Progenitor cell of endocrine pancreas (in vitro differentiated cells): ENCODE results near the gene NCOA1. TPM values are rescaled to one million over a fixed set of nuclear protein-coding genes. Genes with fewer than 3 reads are reported as not detected.

Source experiments
- DNase-seq: peaks from one replicate; pipeline ENCODE4 v3.0.0; 2021; ENCODE audit warnings: low spot score; ENCODE audit not compliant: unreplicated experiment
- H3K27ac Mint-ChIP-seq: 2 replicates; pipeline ENCODE4 v1.8.0; 2021; ENCODE audit warnings: mild to moderate bottlenecking, moderate library complexity, mixed read lengths
- H3K27me3 Mint-ChIP-seq: 2 replicates; pipeline ENCODE4 v1.8.0; 2021; ENCODE audit warnings: mixed read lengths
- H3K36me3 Mint-ChIP-seq: 2 replicates; pipeline ENCODE4 v1.8.0; 2022; ENCODE audit warnings: mixed read lengths; ENCODE audit not compliant: insufficient read depth
- H3K4me1 Mint-ChIP-seq: 2 replicates; pipeline ENCODE4 v1.8.0; 2021; ENCODE audit warnings: low read depth, mixed read lengths
- H3K4me3 Mint-ChIP-seq: 2 replicates; pipeline ENCODE4 v1.8.0; 2021; ENCODE audit warnings: low read depth, mild to moderate bottlenecking, moderate library complexity, mixed read lengths
- H3K9me3 Mint-ChIP-seq: 2 replicates; pipeline ENCODE4 v1.8.0; 2021; ENCODE audit warnings: low read depth, mixed read lengths
- total RNA-seq: library from RNA; stranded (reverse); gene quantifications from 2 replicates; pipeline ENCODE4 v1.2.1, GENCODE V29; 2021
- TF ChIP-seq, protein P1 (sequence below): fragments of 200-600 bp; sonication (generic); IDR thresholded peaks from one replicate; pipeline ENCODE4 v1.5.0; 2021; ENCODE audit warnings: antibody characterized with exemption, mild to moderate bottlenecking; ENCODE audit not compliant: unreplicated experiment

The NCOA1 gene
- total RNA-seq, 1 donor from 2014 or later: 32.3 TPM

DNA sequence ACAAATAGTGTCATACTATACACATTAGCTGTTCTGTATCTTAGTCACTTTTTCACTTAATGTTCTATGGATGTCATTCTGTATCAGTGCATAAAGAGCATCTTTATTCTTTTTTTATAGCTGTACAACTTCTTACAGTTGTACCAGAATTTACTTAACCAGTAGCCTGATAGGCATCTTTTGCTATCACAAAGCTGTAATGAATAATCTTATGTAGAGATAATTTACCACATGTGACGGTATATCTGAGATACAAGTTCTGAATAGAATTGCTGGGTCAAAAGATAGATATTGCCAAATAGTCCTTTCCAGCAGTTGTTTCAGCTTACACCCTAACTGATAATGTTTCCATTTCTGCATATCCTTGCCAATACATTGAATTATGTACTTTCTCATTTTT, 232.1 kb downstream of the NCOA1 start:
- no peaks in the 10 kb centered on the region for H3K27me3 Mint-ChIP-seq
- H3K36me3 Mint-ChIP-seq: peaks cover 4% of the 10 kb centered on the region
- TF ChIP-seq, protein P1, sequence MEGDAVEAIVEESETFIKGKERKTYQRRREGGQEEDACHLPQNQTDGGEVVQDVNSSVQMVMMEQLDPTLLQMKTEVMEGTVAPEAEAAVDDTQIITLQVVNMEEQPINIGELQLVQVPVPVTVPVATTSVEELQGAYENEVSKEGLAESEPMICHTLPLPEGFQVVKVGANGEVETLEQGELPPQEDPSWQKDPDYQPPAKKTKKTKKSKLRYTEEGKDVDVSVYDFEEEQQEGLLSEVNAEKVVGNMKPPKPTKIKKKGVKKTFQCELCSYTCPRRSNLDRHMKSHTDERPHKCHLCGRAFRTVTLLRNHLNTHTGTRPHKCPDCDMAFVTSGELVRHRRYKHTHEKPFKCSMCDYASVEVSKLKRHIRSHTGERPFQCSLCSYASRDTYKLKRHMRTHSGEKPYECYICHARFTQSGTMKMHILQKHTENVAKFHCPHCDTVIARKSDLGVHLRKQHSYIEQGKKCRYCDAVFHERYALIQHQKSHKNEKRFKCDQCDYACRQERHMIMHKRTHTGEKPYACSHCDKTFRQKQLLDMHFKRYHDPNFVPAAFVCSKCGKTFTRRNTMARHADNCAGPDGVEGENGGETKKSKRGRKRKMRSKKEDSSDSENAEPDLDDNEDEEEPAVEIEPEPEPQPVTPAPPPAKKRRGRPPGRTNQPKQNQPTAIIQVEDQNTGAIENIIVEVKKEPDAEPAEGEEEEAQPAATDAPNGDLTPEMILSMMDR: no peak
- no peak overlapping the region for H3K27ac Mint-ChIP-seq
- H3K4me1 Mint-ChIP-seq: peaks cover 2% of the 10 kb centered on the region
- H3K4me3 Mint-ChIP-seq: no peak overlapping the region
- no peaks in the 10 kb centered on the region for H3K9me3 Mint-ChIP-seq
- no peak for DNase-seq

DNA sequence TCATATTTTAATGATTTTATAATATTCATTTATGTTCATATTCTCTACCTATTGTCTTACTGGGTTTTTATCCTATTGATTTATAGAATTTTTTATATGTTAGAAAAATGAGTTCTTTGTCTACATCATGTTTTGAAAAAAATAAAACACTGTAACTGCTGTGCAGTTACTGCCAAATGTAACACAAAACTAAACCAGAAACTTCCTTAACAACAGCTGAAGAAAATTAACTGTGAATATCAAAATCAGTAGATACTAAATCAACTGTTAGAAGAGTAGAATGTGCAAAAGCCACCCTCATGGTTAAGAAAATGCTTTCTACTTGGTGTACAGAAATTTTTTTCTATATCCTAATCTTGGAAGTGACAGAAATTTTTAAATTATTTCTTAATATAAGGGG, 232.6 kb downstream of the NCOA1 start:
- no peak for DNase-seq

DNA sequence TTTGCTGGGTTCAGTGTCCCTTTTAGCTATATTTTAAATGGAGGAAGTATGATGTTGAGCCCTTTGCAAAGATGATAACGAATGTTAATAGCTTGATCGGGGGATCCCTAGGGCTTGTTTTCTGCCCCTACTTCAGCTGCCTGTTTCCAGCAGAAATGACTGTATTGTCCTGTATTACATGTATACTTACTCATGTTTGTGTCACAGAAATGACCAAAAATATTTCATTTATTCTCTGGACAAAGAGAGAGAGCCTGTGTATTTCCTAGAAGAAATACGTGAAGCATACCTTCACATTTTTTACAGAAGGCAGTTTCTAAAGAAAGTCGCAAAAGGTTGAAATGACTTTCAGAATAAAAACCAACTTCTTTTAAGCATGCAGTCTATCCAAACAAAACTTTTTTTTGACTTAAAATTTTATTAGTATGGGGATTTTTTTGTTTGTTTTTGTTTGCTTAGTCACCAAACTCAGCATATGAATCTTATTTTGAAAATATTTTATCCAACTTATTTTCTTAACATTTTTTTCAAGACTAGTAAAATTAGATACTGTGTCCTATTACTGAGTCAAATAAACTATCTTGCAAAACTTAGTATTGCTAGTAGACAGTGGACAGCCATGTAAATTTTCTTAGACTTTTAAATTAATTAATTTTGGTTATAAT, 233.2 kb downstream of the NCOA1 start:
- Mint-ChIP-seq H3K36me3 (peaks cover 5% of the 10 kb centered on the region), H3K27ac (no peak overlapping the region), H3K27me3 (no peaks in the 10 kb centered on the region), H3K9me3 (no peaks in the 10 kb centered on the region), H3K4me3 (no peak overlapping the region), H3K4me1 (peaks cover 2% of the 10 kb centered on the region)
- DNase-seq: no peak
- TF ChIP-seq, protein P1: no peak

More for the DNA sequence above, 232.6 kb downstream of the NCOA1 start:
- H3K27me3 Mint-ChIP-seq: no peaks in the 10 kb centered on the region
- H3K27ac Mint-ChIP-seq: no peak overlapping the region
- no peaks in the 10 kb centered on the region for H3K9me3 Mint-ChIP-seq
- H3K4me1 Mint-ChIP-seq: peaks cover 2% of the 10 kb centered on the region
- TF ChIP-seq, protein P1: no peak
- H3K36me3 Mint-ChIP-seq: peaks cover 4% of the 10 kb centered on the region
- H3K4me3 Mint-ChIP-seq: no peak overlapping the region

DNA sequence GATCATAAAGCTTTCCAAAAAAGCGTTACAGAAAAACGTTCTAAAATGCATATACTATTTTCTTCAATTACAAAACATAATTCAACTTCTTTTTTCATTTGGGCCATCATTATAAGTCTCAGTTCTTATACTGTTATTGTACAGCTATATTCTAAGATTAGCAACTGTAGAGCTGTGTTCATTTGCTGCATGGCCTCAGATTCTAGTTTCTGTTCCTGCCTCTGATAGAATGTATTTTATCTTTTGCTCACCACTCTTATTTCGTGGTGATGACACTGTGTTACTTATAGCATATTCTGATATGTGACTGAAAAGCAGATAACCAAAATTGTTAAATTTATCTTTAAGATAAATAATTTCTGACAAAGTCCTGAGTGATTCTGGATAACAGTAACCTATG, 234.9 kb downstream of the NCOA1 start:
- H3K27ac Mint-ChIP-seq: no peak overlapping the region
- H3K9me3 Mint-ChIP-seq: no peaks in the 10 kb centered on the region
- TF ChIP-seq, protein P1: no peak
- peaks cover 8% of the 10 kb centered on the region for H3K36me3 Mint-ChIP-seq
- H3K27me3 Mint-ChIP-seq: no peaks in the 10 kb centered on the region
- no peak overlapping the region for H3K4me3 Mint-ChIP-seq
- no peak for DNase-seq
- H3K4me1 Mint-ChIP-seq: peaks cover 2% of the 10 kb centered on the region

DNA sequence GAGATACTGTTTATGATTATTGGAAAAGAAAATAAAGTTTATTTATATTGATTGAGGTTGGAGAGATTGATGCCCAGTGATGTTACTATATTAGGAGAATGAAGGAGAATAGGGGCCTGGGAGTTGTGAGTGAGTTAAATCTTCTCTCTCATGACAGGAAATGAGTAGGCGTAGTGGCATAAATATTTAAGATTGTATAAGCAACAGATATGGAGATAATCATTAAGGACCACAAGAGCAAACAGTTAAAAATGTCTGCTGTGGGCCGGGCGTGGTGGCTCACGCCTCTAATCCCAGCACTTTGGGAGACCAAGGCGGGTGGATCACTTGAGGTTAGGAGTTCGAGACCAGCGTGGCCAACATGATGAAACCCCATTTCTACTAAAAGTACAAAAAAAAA, 239.4 kb downstream of the NCOA1 start:
- H3K4me3 Mint-ChIP-seq: no peak overlapping the region
- TF ChIP-seq, protein P1: no peak
- DNase-seq: no peak
- H3K36me3 Mint-ChIP-seq: peaks cover 17% of the 10 kb centered on the region
- H3K27ac Mint-ChIP-seq: no peak overlapping the region
- no peaks in the 10 kb centered on the region for H3K27me3 Mint-ChIP-seq
- H3K4me1 Mint-ChIP-seq: no peaks in the 10 kb centered on the region
- H3K9me3 Mint-ChIP-seq: no peaks in the 10 kb centered on the region
